Endometrium (tissue), 2 donors: Measurements from ENCODE around the gene RBFOX1.

ENCODE experiments used
- FAIRE-seq: peaks from 2 replicates; lab custom pipeline; 2012; peaks lifted over from hg19 to GRCh38; lab: Jason Lieb, UNC
- donor health status: control.
- donor health status: control.

Gene RBFOX1

DNA sequence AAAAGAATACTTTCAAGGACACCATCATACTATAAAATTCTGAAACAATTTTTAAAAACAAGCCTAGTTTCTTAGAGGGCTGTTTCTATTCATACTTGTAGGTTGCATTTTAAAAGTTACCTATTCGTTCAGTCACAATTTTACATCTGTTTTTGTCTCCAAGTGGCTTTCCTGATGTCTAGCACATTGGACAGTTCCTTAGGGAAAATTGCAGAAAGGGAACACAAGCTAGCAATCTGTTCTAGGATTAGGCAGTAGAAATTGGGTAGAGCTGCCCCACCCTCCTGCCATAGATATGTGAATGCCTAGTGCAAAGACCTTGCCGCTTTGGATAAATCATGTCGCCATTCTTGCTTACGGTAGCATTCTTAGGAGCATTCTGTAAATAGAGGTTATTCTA lies 358.9 kb downstream of the RBFOX1 start:
- no peak for FAIRE-seq

DNA sequence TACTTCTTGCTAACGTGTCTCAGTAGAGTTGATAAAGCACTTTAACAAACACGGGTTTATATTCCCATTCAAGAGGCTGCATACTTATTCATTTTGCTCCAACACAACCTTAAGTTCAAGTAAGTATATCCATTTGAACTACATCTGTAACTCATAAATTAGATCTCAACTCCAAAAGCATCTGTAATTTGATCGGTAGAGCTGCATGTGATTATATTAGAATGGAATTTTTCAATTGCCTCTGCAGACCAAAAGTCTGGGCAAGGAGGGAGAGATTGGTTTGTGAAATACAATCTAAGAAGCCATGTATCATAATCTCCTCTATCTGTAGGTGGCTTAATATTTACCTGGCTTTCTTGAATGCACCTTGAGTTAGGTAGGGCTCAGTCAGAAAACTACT lies 371.0 kb downstream of the RBFOX1 start:
- peak; percentile 64 for FAIRE-seq

DNA sequence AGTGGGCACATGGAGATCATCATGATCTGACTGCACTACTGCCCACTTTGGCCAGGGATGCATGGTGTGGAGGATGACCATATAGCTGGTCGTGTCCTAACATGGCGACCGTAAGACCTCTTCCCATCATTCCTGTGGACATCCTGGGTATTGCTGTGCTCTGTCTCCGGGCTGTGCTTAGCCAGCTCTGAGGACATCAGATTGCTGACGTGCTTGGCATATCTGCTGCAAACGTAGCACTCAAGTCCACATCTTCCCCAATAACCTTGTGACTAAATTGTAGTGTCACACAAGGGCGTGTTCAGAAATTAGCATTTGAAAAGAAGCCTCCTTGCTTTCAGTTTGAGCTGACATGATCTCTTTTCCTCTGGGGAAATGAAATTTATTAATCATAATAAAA lies 373.2 kb downstream of the RBFOX1 start:
- FAIRE-seq = no peak

DNA sequence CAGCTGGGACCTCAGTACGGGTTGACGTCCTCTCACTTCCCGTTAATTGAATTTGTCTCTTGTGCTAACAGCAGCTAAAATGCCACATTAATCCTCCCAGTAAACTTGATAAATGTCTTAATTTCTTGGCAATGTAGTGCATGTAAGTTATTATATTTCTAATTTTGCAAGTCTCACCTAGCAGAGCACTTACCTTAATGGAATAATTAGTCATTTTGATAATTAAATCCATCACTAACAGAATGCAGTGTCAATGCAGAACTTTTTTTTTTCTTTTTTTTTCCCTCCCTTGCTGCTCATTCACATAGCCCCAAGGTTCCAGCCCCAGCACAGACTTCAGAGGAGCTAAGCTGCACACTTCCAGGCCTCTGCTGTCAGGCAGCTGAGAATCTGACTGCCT lies 376.5 kb downstream of the RBFOX1 start:
- FAIRE-seq = no peak

DNA sequence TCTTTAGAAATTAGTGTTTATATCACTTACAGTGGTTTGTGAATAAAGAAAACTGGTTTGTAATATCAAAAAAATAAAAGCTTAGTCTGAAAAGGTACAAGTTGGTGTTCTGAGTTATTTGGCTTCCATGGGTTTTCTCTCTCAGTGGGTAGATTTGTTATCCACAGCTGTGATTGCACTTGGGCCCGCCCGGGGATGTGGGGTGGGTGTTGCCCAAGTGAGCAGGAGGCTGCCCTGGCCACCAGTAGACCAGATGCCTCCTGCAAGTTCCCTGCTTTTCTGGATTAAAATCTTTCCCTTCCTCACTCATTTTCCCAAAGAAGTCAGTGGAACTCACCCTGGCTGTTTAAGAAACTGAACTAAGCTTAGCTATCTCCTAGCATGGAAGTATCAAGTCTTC lies 380.6 kb downstream of the RBFOX1 start:
- no peak for FAIRE-seq

DNA sequence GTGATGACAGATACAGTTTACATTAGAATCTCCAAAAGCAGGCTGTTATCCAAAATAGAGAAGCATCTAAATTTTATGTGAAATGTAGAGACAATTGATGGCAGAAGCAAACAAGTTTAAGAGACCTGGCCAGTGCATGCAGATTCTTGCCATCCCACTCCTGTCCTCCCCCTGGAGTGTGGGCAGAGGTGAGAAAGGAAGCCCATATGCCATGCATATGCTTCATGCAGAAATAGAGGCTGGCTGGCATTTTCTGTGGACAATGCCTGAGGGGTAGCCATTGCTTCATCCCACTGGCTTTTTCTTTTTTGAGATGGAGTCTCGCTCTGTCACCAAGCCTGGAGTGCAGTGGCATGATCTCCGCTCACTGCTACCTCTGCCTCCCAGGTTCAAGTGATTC lies 382.1 kb downstream of the RBFOX1 start:
- no peak for FAIRE-seq

DNA sequence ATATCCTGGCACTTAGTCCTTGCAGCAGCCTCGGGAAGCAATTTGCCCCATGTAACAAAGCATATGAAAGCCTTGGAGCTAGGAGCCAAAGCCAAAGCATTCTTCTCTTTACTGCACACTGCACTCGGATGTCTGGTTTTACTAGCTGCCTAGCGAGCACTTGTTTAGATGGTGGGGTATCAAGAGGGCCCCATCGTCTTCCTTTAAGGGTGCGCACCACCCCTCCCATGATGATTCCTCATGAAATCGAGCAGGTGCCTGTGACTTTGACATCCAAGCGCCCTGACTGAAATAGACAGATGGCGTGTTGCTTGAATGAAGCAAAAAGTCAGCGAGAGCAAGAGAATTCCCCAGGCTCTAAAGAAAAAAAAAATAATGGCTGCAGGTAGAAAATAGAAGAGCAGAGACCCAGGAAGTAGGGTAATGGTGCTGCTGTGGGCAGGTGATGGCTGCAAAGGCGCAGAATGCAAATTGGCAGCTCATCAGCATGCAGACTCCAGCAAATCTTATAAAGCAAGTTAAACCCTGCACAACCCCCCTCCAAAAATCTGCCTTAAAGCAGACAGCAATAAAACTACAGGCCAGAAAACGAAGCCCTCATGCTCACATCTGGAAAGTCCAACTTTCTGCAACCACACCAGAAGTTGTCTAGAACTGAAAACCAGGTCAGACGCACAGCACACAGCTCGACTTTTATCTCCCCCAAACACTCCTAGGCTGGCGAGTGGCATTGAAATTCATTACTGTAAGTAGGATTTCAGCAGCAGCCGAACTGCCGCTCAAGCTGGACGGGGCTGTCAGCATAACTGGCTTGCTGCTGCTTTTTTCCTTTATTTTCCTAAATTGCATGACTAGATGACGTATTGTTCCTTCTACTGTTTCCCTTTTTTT lies 384.3 kb downstream of the RBFOX1 start:
- FAIRE-seq = no peak

DNA sequence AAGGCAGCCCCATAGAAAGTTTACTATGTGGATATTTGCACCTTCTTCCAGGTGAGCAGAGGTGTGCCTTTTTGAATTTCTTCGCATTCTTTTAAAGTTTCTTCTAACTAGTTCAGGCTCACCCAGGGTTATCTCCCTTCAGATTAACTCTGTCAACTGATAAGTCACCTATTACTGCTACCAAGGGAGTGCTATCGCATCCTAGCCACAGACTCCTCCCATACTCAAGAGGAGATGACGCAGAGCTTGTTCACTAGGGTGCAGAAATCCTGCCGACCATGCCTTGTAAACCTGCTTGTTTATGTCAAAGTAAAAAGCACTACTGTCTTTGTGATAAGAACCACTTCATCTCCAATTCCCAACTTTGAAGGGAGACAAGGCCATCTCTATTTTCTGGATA lies 390.1 kb downstream of the RBFOX1 start:
- FAIRE-seq = no peak

DNA sequence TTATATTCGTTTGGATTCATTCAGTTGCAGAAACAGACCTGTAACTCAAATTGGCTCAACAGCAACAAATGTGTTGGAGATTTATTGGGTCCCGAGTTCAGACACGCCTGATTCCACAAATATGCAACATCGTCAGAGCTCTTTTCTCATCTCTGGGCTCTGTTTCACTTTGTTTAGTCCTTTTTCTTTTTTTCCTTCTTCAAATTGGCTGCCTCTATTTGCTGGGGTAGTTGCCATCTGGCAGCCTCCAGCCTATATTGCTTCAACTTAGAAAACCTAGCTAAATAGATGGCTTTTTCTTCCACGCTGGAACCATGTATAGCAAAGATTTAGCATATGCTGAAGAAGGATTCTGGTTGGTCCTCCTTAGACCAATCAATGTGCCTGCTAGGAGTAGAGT lies 398.5 kb downstream of the RBFOX1 start:
- no peak for FAIRE-seq

DNA sequence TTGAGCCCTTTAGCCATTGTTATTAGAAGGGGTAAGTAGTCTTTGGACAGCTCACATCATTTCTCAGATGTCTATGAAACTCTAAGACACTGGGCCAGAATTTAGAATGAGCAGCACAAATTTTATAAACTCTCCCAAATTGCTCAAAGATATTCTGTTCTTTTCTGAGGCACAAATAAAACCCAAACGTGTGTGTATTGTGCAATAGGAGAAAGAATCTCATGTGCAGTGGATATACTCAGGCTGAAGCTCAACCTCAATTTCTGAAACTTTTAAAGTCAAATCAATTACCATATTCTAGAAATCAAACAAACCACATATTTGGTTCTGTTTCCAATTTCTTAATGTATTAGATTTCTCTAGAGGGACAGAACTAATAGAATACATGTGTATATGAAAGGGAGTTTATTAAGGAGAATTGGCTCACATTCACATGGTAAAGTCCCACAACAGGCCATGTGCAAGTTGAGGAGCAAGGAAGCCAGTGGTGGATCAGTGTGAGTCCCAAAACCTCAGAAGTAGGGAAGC lies 403.6 kb downstream of the RBFOX1 start:
- no peak for FAIRE-seq

DNA sequence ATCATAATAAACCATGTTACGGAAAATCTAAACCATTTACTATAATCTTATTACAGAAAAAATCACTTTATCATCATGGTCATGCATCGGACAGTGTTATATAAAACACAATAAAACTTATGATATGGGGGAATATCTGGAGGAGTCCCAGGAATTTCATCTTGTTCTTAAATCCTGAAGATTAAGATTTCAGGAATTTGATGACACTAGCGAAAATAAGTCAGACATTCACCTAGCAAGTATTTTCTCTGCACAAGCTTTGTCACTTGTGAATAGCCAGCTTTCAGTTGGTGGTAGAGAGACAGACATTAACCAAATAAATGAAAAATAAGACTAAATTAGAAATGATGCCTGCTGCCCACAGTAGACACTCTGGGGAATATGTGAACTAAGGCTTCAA lies 410.0 kb downstream of the RBFOX1 start:
- FAIRE-seq = no peak

DNA sequence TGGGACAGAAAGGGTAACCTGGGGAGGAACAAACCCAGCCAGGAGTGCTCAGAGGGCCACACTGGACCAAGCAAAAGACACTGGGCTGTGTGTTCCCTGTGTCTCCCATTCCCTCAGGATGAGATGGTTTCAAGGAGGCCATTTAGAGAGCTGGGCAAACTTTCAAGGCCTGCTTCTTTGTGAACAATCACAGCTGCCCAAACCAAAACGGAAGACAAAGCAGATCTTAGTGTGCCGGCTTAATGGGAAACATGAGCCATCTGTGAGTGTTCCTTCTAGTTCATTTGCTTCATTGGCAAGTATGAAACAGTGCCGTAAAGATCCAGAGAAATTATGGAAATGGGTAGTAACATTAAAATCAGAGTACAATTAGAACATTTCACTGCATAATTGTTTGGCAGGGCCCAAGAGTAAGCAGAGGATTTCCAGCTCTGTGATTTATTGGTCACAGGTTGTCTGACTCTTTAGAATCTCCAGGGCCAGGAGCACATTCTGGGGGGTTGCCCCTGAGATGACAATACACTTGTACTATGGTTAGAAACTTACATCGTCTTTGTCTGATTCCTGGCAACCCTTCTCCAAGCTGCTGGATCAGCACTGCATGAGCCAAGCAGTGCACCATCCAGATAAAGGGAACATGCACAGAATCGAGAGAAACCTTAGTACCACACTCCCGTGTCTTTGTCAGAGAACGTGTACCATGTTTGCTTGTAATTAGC lies 412.1 kb downstream of the RBFOX1 start:
- FAIRE-seq = no peak

DNA sequence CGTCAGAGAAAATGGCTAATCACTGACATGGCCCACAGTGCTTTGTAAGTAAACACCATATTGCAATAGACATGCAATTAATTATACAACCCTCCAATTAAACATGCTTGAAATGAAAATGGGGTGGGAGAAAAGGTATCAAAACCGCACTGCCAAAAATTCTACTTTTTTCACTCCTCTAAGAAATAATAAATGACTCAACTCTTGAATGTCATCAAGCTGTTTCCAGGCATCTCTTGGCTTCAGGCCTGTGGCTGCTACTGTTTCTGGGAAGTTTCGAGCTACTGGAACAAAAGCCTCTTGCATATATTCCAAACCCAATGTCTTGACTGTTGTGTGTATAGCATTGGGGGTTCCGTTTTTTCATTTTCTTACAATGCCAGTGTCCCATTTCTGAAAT lies 412.6 kb downstream of the RBFOX1 start:
- no peak for FAIRE-seq

DNA sequence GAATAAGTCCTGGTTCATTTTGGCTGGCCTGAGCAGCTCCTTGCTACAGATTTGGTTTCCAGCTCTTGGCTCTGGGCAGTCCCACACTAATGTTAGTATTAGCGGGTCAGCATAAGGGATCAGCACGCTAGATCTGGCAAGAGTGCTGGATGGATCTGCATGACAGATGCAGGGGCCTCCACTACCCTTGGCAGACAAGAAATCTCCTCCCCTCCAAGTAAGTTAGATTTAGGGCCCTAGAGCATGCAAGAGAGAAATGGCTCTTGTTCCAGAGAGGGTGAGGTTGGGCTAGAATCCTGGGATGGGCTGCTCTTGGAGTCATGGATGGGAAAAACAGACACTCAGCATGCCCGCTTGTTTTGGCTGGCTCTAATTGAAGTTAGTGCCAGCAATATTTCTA lies 414.3 kb downstream of the RBFOX1 start:
- FAIRE-seq = no peak

DNA sequence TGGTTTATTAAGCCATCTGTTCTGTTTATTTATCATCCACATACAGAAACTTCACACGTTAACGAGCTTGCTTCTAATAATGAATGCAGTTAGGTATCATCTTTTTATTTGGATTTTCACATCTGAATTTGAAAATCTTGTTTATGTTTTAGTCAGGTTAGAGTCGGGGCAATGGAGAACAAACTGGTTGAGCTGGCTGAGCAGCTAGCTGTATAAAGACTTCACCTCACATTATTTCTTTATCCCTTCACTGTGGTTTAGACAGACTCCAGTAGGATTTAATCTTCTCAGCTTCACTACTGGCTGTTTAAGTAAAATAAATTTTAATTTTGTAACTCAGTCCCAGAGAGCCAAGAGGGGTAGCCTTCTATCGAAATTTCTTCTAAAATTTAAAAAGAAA lies 415.9 kb downstream of the RBFOX1 start:
- FAIRE-seq = no peak

DNA sequence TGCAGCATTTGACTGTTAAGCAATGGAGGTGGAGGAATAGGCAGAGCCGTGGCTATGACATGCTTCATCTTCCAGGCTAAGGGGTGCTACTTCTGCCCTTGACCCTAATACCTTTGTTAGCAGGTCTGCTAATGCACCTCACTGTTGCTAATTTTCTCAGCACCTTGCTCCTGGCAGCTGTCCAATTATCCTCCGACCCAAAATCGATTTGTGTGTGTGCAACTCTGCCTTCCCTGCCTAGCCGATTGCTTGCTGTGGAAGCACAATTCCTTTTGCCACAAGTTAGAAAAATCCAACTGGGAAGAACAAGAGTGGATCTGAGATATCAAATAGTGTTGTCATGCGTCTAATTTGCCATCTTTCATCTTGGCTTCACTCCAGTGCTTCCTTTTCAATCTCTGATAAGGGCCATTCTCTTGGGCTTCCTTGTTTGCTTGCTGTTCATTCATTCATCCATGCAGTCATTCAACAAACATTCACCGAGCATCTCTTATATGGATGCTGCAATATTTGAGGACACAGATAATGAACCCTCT lies 422.8 kb downstream of the RBFOX1 start:
- no peak for FAIRE-seq
